GM12891 (cell line): ENCODE measurements around the gene DYNLT1.

Experiments
- POLR2A ChIP-seq: IDR thresholded peaks from 2 replicates; pipeline ENCODE4 v1.6.1; 2011; ENCODE audit warnings: low read depth, low read length, control low read depth
- POLR2AphosphoS5 ChIP-seq: IDR thresholded peaks from 2 replicates; pipeline ENCODE4 v1.6.1; 2011; ENCODE audit warnings: low read depth, low read length, control low read depth
- SPI1 ChIP-seq: IDR thresholded peaks from 2 replicates; pipeline ENCODE4 v1.6.1; 2011; ENCODE audit warnings: low read depth, low read length, control low read depth
- TAF1 ChIP-seq: IDR thresholded peaks from 2 replicates; pipeline ENCODE4 v1.6.1; 2011; ENCODE audit warnings: low read depth, low read length, control low read depth

DNA sequence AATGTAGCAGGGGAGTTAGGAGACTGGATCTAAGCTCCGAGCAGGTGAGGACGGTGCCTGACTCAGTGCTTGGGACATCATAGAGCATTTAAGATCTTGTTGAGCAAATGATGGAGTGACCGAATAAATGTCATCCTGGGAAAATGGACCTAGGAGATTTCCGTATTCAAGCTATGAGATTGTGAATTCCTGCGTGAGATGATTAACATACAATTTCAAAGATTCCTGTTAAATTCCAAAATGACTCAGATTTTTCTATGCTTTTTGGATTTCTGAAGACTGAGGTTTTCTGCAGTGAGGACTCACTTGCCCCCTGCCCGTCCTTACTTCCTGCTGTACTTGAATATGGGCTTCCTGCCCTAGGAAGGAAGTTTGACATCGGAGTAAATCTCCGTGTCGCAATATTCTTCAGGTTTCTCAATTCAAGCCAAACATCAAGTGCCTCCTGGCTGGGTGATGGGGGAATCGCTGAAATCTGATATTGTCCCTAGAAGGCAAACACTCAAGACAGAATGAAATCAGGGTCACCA, 10.5 kb upstream of the DYNLT1 start:
- TF ChIP-seq TAF1 (no peak), POLR2AphosphoS5 (no peak), POLR2A (no peak), SPI1 (no peak)
